Parathyroid adenoma (tissue), 2 donors: ENCODE data around the gene RHOBTB1.

Source experiments
- H2AFZ ChIP-seq: fragments of 300-600 bp; sonication (generic); one replicate; pipeline ENCODE4 v1.7.0; 2017; ENCODE audit warnings: antibody characterized with exemption, mild to moderate bottlenecking
- H3K27ac ChIP-seq: fragments of 300-600 bp; sonication (generic); one replicate; pipeline ENCODE4 v1.7.0; 2017
- H3K27me3 ChIP-seq: fragments of 300-600 bp; sonication (generic); one replicate; pipeline ENCODE4 v1.7.0; 2017; ENCODE audit warnings: low read length; ENCODE audit not compliant: control insufficient read depth, insufficient read depth
- H3K36me3 ChIP-seq: fragments of 300-600 bp; sonication (generic); one replicate; pipeline ENCODE4 v1.7.0; 2017; ENCODE audit warnings: low read length; ENCODE audit not compliant: control insufficient read depth, insufficient read depth
- H3K4me1 ChIP-seq: fragments of 300-600 bp; sonication (generic); one replicate; pipeline ENCODE4 v1.7.0; 2017; ENCODE audit warnings: control low read depth
- H3K4me2 ChIP-seq: fragments of 300-600 bp; sonication (generic); one replicate; pipeline ENCODE4 v1.7.0; 2017; ENCODE audit warnings: low read length
- H3K4me3 ChIP-seq: fragments of 300-600 bp; sonication (generic); one replicate; pipeline ENCODE4 v1.7.0; 2017; ENCODE audit warnings: low read depth, low read length
- H3K79me2 ChIP-seq: fragments of 300-600 bp; sonication (generic); one replicate; pipeline ENCODE4 v1.7.0; 2017; ENCODE audit warnings: control low read depth
- H3K9ac ChIP-seq: fragments of 300-600 bp; sonication (generic); one replicate; pipeline ENCODE4 v1.7.0; 2017; ENCODE audit warnings: mild to moderate bottlenecking
- H3K9me3 ChIP-seq: fragments of 300-600 bp; sonication (generic); one replicate; pipeline ENCODE4 v1.7.0; 2017; ENCODE audit warnings: low read length; ENCODE audit not compliant: control insufficient read depth
- TF ChIP-seq, protein P1 (sequence below): fragments of 300-600 bp; sonication (generic); IDR thresholded peaks from one replicate; pipeline ENCODE4 v1.7.0; 2017; ENCODE audit warnings: antibody characterized with exemption, mild to moderate bottlenecking
- donor health status: primary hyperparathyroidism.

The RHOBTB1 gene, protein sequence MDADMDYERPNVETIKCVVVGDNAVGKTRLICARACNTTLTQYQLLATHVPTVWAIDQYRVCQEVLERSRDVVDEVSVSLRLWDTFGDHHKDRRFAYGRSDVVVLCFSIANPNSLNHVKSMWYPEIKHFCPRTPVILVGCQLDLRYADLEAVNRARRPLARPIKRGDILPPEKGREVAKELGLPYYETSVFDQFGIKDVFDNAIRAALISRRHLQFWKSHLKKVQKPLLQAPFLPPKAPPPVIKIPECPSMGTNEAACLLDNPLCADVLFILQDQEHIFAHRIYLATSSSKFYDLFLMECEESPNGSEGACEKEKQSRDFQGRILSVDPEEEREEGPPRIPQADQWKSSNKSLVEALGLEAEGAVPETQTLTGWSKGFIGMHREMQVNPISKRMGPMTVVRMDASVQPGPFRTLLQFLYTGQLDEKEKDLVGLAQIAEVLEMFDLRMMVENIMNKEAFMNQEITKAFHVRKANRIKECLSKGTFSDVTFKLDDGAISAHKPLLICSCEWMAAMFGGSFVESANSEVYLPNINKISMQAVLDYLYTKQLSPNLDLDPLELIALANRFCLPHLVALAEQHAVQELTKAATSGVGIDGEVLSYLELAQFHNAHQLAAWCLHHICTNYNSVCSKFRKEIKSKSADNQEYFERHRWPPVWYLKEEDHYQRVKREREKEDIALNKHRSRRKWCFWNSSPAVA

DNA sequence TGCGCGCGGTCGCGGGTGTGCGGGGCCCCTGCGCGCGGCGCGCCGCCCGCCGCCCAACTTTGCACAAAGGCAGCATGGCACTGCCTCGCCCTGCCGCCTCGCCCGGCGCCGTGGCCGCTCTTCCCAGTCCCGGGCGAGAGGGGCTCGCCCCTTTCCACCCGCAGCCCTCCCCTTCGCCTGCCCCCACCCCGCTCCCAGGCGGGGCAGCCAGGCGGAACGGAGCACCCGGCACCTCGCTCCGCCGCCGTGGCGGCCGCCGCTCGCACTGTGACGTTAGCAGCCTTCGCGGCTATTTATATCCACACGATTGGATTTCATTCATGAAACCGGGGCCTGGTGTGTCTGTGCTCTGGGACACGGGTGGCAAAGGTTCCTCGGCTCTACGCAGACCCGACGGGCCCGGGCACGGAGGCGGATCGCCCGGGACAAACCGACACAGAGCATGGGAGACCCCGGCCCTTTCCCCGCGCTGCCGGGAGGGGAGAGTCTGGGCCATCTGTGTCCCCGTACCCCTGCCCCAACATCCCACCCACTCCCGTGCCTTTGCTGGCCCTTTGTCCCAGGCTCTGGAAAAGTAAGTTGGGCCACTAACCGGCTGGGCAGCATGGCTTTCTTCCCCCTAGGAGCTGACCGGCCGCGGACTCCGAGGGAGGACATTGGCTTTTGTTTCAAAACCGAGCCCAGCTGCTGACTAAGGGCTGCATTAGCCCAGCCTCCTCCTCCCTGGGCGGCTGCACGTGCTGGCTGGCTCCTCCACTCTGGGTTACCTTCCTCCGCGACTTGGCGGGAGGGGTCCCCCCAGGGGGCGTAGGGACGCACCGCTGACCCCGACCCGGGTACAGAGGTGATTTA, at the start of gene RHOBTB1:
TSS of gene RHOBTB1 (minus strand) at position 128 of the 852 bp plus-strand sequence. CDS start 32,643 bp downstream, outside the sequence.
- peak within 1 kb of the TSS; percentile 69 for H3K9ac ChIP-seq
- peak within 1 kb of the TSS; percentile 95 for H3K4me2 ChIP-seq
- H3K4me3 ChIP-seq = peak within 1 kb of the TSS; percentile 66
- peak within 1 kb of the TSS; percentile 92 for H3K27ac ChIP-seq
- no peaks in the 10 kb centered on the region for H3K79me2 ChIP-seq
- TF ChIP-seq, protein P1, sequence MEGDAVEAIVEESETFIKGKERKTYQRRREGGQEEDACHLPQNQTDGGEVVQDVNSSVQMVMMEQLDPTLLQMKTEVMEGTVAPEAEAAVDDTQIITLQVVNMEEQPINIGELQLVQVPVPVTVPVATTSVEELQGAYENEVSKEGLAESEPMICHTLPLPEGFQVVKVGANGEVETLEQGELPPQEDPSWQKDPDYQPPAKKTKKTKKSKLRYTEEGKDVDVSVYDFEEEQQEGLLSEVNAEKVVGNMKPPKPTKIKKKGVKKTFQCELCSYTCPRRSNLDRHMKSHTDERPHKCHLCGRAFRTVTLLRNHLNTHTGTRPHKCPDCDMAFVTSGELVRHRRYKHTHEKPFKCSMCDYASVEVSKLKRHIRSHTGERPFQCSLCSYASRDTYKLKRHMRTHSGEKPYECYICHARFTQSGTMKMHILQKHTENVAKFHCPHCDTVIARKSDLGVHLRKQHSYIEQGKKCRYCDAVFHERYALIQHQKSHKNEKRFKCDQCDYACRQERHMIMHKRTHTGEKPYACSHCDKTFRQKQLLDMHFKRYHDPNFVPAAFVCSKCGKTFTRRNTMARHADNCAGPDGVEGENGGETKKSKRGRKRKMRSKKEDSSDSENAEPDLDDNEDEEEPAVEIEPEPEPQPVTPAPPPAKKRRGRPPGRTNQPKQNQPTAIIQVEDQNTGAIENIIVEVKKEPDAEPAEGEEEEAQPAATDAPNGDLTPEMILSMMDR = no peak
- H3K27me3 ChIP-seq = no peaks in the 10 kb centered on the region
- H3K36me3 ChIP-seq = no peaks in the 10 kb centered on the region
- H2AFZ ChIP-seq = peak within 1 kb of the TSS; percentile 98
- peaks cover 6% of the 10 kb centered on the region for H3K4me1 ChIP-seq
- no peaks in the 10 kb centered on the region for H3K9me3 ChIP-seq

DNA sequence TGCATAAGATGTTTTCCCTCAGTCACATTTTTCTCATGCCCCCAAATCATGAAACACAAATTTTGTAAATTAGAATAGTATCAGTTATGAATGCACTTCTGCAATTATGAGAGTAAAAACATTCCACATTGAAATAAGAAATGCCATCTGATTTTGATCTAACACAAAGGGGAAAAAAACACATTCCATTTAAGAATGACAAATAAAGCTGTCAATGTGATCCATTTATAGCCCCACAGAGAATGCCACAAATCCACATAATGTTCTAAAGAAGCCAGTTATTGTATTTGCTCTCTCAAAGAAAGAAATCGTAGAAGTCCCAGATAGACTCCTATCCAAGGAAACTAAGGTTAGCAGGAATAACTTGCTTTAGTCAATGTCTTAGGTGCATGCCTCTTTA, 48.7 kb upstream of the RHOBTB1 start:
- Histone ChIP-seq H3K4me3 (no peak overlapping the region), H3K4me1 (no peaks in the 10 kb centered on the region), H2AFZ (no peak overlapping the region), H3K9me3 (no peaks in the 10 kb centered on the region), H3K9ac (no peak overlapping the region), H3K79me2 (no peaks in the 10 kb centered on the region), H3K27ac (no peak overlapping the region), H3K36me3 (no peaks in the 10 kb centered on the region), H3K27me3 (no peaks in the 10 kb centered on the region), H3K4me2 (no peak overlapping the region)
- TF ChIP-seq, protein P1 = no peak

DNA sequence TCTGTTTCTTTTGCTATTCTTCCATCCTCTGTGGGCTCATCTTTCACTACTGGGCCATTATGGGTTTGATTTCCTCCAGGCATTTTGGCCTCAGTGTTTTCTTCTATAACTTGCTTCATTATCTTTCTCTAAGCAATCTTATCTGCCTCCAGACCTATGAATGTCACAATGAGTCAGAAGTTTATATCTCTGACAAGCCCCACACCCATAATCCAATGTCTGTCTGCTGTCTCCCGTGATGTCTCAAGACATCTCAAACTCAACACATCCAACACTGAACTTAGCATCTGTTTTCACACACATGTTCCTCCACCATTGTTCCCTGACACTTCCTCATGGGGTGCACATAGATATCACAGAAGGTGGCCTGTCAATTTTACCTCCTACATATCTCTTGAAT, 46.7 kb upstream of the RHOBTB1 start:
- H3K27ac ChIP-seq = no peak overlapping the region
- no peaks in the 10 kb centered on the region for H3K9me3 ChIP-seq
- no peaks in the 10 kb centered on the region for H3K4me1 ChIP-seq
- H3K4me3 ChIP-seq = no peak overlapping the region
- no peak overlapping the region for H3K4me2 ChIP-seq
- H2AFZ ChIP-seq = no peak overlapping the region
- TF ChIP-seq, protein P1 = no peak
- no peaks in the 10 kb centered on the region for H3K79me2 ChIP-seq
- no peaks in the 10 kb centered on the region for H3K36me3 ChIP-seq
- no peak overlapping the region for H3K9ac ChIP-seq
- H3K27me3 ChIP-seq = no peaks in the 10 kb centered on the region

DNA sequence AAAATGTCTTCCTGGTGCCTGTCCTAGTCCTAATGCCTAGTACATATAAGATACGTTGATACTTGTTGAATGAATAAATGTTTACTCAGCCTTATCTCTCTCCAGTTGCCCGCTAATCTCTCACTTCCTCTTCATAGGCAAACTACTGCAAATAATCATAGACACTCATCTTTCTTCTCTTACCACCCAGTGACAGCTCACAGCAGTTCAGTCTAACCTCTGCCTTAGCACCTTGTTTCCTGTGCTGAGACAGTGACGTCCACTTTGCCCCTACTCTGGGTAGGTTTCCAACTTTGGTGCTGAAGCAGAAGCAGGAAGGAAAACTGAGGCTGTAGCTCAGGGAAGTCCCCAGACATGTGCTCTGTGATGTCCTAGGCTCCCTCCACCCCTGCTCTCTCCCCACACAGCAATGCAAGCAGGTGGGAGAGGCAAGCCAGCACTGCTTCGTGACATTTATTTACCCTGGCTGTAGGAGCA, 45.5 kb upstream of the RHOBTB1 start:
- H3K79me2 ChIP-seq = no peaks in the 10 kb centered on the region
- no peak overlapping the region for H3K4me2 ChIP-seq
- H3K9ac ChIP-seq = no peak overlapping the region
- H2AFZ ChIP-seq = no peak overlapping the region
- TF ChIP-seq, protein P1 = no peak
- no peaks in the 10 kb centered on the region for H3K9me3 ChIP-seq
- no peaks in the 10 kb centered on the region for H3K27me3 ChIP-seq
- H3K36me3 ChIP-seq = no peaks in the 10 kb centered on the region
- no peak overlapping the region for H3K27ac ChIP-seq
- H3K4me3 ChIP-seq = no peak overlapping the region
- H3K4me1 ChIP-seq = no peaks in the 10 kb centered on the region
